Endodermal cell (in vitro differentiated cells): ENCODE data around the gene TARBP1. TPM values are rescaled to one million over a fixed set of nuclear protein-coding genes. Genes with fewer than 3 reads are reported as not detected.

Experiments
- DNase-seq: peaks from one replicate; pipeline ENCODE4 v3.0.0-alpha.2; 2017
- H3K27ac ChIP-seq: 2 replicates; pipeline ENCODE4 v1.5.1; 2013; ENCODE audit warnings: mild to moderate bottlenecking, low read depth, low read length, moderate library complexity
- H3K27me3 ChIP-seq: 2 replicates; pipeline ENCODE4 v1.6.1; 2013; ENCODE audit warnings: mild to moderate bottlenecking, low read length, moderate library complexity; ENCODE audit not compliant: insufficient read depth, control insufficient read depth, poor library complexity, severe bottlenecking
- H3K36me3 ChIP-seq: 2 replicates; pipeline ENCODE4 v1.7.0; 2013; ENCODE audit warnings: mild to moderate bottlenecking, low read length, moderate library complexity; ENCODE audit not compliant: control insufficient read depth, insufficient read depth
- H3K4me1 ChIP-seq: one replicate; pipeline ENCODE4 v1.7.0; 2013; ENCODE audit warnings: low read length; ENCODE audit not compliant: control insufficient read depth, insufficient read depth
- H3K4me3 ChIP-seq: 2 replicates; pipeline ENCODE4 v1.5.1; 2013; ENCODE audit warnings: mild to moderate bottlenecking, low read length, moderate library complexity
- H3K9ac ChIP-seq: 2 replicates; pipeline ENCODE4 v1.6.1; 2013; ENCODE audit warnings: mild to moderate bottlenecking, low read length, moderate library complexity; ENCODE audit not compliant: poor library complexity, severe bottlenecking; ENCODE audit errors: extremely low read depth
- H3K9me3 ChIP-seq: 2 replicates; pipeline ENCODE4 v1.6.1; 2013; ENCODE audit warnings: mild to moderate bottlenecking, low read length, moderate library complexity; ENCODE audit not compliant: control insufficient read depth
- H3K27ac Mint-ChIP-seq: 2 replicates; pipeline ENCODE4 v1.8.0; 2020; ENCODE audit warnings: mixed read lengths
- H3K27me3 Mint-ChIP-seq: 2 replicates; pipeline ENCODE4 v1.8.0; 2021; ENCODE audit warnings: mild to moderate bottlenecking, mixed read lengths; ENCODE audit not compliant: insufficient read depth
- H3K36me3 Mint-ChIP-seq: 2 replicates; pipeline ENCODE4 v1.8.0; 2020; ENCODE audit warnings: low read depth, mixed read lengths
- H3K4me1 Mint-ChIP-seq: 2 replicates; pipeline ENCODE4 v1.8.0; 2020; ENCODE audit warnings: mixed read lengths
- H3K4me3 Mint-ChIP-seq: 2 replicates; pipeline ENCODE4 v1.8.0; 2020; ENCODE audit warnings: mild to moderate bottlenecking, moderate library complexity, mixed read lengths
- H3K9me3 Mint-ChIP-seq: 2 replicates; pipeline ENCODE4 v1.8.0; 2020; ENCODE audit warnings: mild to moderate bottlenecking, mixed read lengths
- WGBS, 2 experiments: methylation state at CpG; one replicate each; pipeline versions ENCODE4 v1.1.5 to v1.1.7; 2013; ENCODE audit warnings: missing lambda C conversion rate in 2 of 2, mixed read lengths in 1 of 2; ENCODE audit not compliant: insufficient coverage in 1 of 2, insufficient read length in 1 of 2; 5-methylcytosine and 5-hydroxymethylcytosine counted together
- total RNA-seq, 2 donors: library from RNA; stranded (reverse); fragmentation: NEBNext Ultra II Directional in 1 of 2; extraction: Animal tissue kit (Norgen Biotek cat#: 25700) in 1 of 2; gene quantifications; 2 replicates in 1 of 2; 3 replicates in 1 of 2; pipeline ENCODE4 v1.2.1, GENCODE V29; 2021
- TF ChIP-seq, protein P1 (sequence below): fragments of 200-600 bp; sonication (generic); conservative IDR thresholded peaks from 2 replicates; pipeline ENCODE4 v1.5.0; 2021; ENCODE audit warnings: antibody characterized with exemption, mild to moderate bottlenecking

TARBP1 gene
- total RNA-seq, 2 donors from 2014 or later = 45.3 to 62.4 TPM

- H3K4me1 Mint-ChIP-seq = peaks cover 41% of the 10 kb centered on the region
- peaks cover 9% of the 10 kb centered on the region for H3K4me1 ChIP-seq
- peaks cover 8% of the 10 kb centered on the region for H3K27me3 Mint-ChIP-seq
- H3K36me3 ChIP-seq = no peaks in the 10 kb centered on the region
- no peaks in the 10 kb centered on the region for H3K9me3 ChIP-seq
- H3K27ac ChIP-seq = no peak overlapping the region
- no peaks in the 10 kb centered on the region for H3K36me3 Mint-ChIP-seq
- no peaks in the 10 kb centered on the region for H3K9me3 Mint-ChIP-seq
- H3K9ac ChIP-seq = no peak overlapping the region
- TF ChIP-seq, protein P1, sequence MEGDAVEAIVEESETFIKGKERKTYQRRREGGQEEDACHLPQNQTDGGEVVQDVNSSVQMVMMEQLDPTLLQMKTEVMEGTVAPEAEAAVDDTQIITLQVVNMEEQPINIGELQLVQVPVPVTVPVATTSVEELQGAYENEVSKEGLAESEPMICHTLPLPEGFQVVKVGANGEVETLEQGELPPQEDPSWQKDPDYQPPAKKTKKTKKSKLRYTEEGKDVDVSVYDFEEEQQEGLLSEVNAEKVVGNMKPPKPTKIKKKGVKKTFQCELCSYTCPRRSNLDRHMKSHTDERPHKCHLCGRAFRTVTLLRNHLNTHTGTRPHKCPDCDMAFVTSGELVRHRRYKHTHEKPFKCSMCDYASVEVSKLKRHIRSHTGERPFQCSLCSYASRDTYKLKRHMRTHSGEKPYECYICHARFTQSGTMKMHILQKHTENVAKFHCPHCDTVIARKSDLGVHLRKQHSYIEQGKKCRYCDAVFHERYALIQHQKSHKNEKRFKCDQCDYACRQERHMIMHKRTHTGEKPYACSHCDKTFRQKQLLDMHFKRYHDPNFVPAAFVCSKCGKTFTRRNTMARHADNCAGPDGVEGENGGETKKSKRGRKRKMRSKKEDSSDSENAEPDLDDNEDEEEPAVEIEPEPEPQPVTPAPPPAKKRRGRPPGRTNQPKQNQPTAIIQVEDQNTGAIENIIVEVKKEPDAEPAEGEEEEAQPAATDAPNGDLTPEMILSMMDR = no peak
- H3K27ac Mint-ChIP-seq = no peak overlapping the region
- no peak overlapping the region for H3K4me3 Mint-ChIP-seq
- 74 to 80% methylated on average over 6 to 7 of the region's 7 CpGs for WGBS, 2 experiments
- H3K27me3 ChIP-seq = peaks cover 9% of the 10 kb centered on the region
- DNase-seq = no peak
- no peak overlapping the region for H3K4me3 ChIP-seq
Measured at GRCh38 chr1:234495231-234495990, 16.4 kb upstream of the TARBP1 start.

GRCh38 chr1:234494049-234494448, 15.1 kb upstream of the TARBP1 start:
- no peak overlapping the region for H3K27ac ChIP-seq
- no peak overlapping the region for H3K4me3 ChIP-seq
- TF ChIP-seq, protein P1 = no peak
- Mint-ChIP-seq H3K4me3 (no peak overlapping the region), H3K9me3 (no peaks in the 10 kb centered on the region), H3K36me3 (no peaks in the 10 kb centered on the region), H3K4me1 (peaks cover 45% of the 10 kb centered on the region), H3K27ac (no peak overlapping the region), H3K27me3 (peaks cover 5% of the 10 kb centered on the region)
- no peaks in the 10 kb centered on the region for H3K9me3 ChIP-seq
- no peaks in the 10 kb centered on the region for H3K36me3 ChIP-seq
- 94% methylated on average over 2 to 4 of the region's 4 CpGs for WGBS, 2 experiments
- peaks cover 9% of the 10 kb centered on the region for H3K4me1 ChIP-seq
- no peak for DNase-seq
- no peak overlapping the region for H3K9ac ChIP-seq
- H3K27me3 ChIP-seq = no peaks in the 10 kb centered on the region

- Histone ChIP-seq H3K36me3 (no peaks in the 10 kb centered on the region), H3K9me3 (no peaks in the 10 kb centered on the region), H3K4me3 (no peak overlapping the region), H3K27me3 (peaks cover 4% of the 10 kb centered on the region), H3K4me1 (peaks cover 9% of the 10 kb centered on the region), H3K9ac (no peak overlapping the region), H3K27ac (no peak overlapping the region)
- Mint-ChIP-seq H3K4me3 (no peak overlapping the region), H3K36me3 (no peaks in the 10 kb centered on the region), H3K9me3 (no peaks in the 10 kb centered on the region), H3K4me1 (peaks cover 49% of the 10 kb centered on the region), H3K27me3 (peaks cover 2% of the 10 kb centered on the region), H3K27ac (peak overlapping the region; percentile 48)
- DNase-seq = peak; percentile 75
- TF ChIP-seq, protein P1 = no peak
- WGBS, 2 experiments = 57 to 60% methylated on average over 2 to 4 of the region's 4 CpGs
Measured at GRCh38 chr1:234490793-234491479, 12.0 kb upstream of the TARBP1 start.
